HepG2 (cell line): ENCODE data around the gene MYEOV. TPM values are rescaled to one million over a fixed set of nuclear protein-coding genes. Genes with fewer than 3 reads are reported as not detected.

Experiments used
- ATAC-seq: fragments of 200-7000 bp; cut with Tn5 transposase; 3 replicates; pipeline ENCODE4 v1.9.1; 2020; ENCODE audit warnings: mild to moderate bottlenecking, moderate library complexity
- BruUV-seq: library from RNA; stranded (reverse); fragments of 400-500 nt; replicated peaks from 2 replicates; lab custom pipeline; 2021; lab: Mats Ljungman, UMichigan
- CTCF ChIA-PET: fragments of 300-600 bp; formaldehyde crosslinking; extraction: SDS; loops from one replicate; lab custom pipeline; 2021; ENCODE audit warnings: low total read pairs, inconsistent platforms, low intra/inter-chr PET ratio; lab: Yijun Ruan, JAX
- POLR2A ChIA-PET: fragments of 350-600 bp; sonication (Branson Sonifier 250); formaldehyde crosslinking; loops from one replicate; lab custom pipeline; 2020; ENCODE audit warnings: antibody characterized with exemption, inconsistent platforms; lab: Yijun Ruan, JAX
- DNase-seq: peaks from one replicate; pipeline ENCODE4 v3.0.0-alpha.2; 2015; ENCODE audit warnings: low spot score
- FAIRE-seq: peaks from 3 replicates; lab custom pipeline; 2011; peaks lifted over from hg19 to GRCh38; lab: Jason Lieb, UNC
- H2AFZ ChIP-seq: one replicate; pipeline ENCODE4 v1.6.1; 2011; ENCODE audit warnings: low read length, inconsistent platforms
- H3K27ac ChIP-seq: fragments of 300-600 bp; 3 replicates; pipeline ENCODE4 v1.8.0; 2011; ENCODE audit warnings: mixed run types, mild to moderate bottlenecking, mixed read lengths, low read length, inconsistent platforms; ENCODE audit not compliant: insufficient read depth; ENCODE audit errors: extremely low read length
- H3K27me3 ChIP-seq, 2 experiments: fragments of 200-600 bp in 1 of 2; 2 replicates in 1 of 2; 3 replicates in 1 of 2; pipeline versions ENCODE4 v1.6.0 to v1.8.0; 2011; ENCODE audit warnings: low read length in 2 of 2, mild to moderate bottlenecking in 2 of 2, moderate library complexity in 2 of 2, inconsistent platforms in 1 of 2; ENCODE audit not compliant: insufficient read depth in 2 of 2, control insufficient read depth in 1 of 2
- H3K36me3 ChIP-seq, 2 experiments: fragments of 200-600 bp in 1 of 2; replicated peaks in 1 of 2; 2 replicates in 1 of 2; 3 replicates in 1 of 2; pipeline versions ENCODE4 v1.5.1 to v1.8.0; 2011; ENCODE audit warnings: low read length in 2 of 2, inconsistent platforms in 1 of 2; ENCODE audit not compliant: insufficient read depth in 2 of 2, control insufficient read depth in 1 of 2
- H3K4me1 ChIP-seq: 2 replicates; pipeline ENCODE4 v1.5.1; 2012; ENCODE audit warnings: low read length, inconsistent platforms; ENCODE audit not compliant: insufficient read depth
- H3K4me2 ChIP-seq: 2 replicates; pipeline ENCODE4 v1.6.0; 2011; ENCODE audit warnings: low read depth, low read length, inconsistent platforms
- H3K4me3 ChIP-seq, 3 experiments: fragments of 200-600 bp in 1 of 3; sonication (generic), shearing (Covaris generic) in 1 of 3; replicated peaks in 1 of 3; 2 replicates each; pipeline ENCODE4 v1.5.1; 2011 to 2016; ENCODE audit warnings: low read length in 3 of 3, inconsistent platforms in 2 of 3, low read depth in 2 of 3, mild to moderate bottlenecking in 2 of 3, control low read depth in 1 of 3, mixed read lengths in 1 of 3; ENCODE audit not compliant: insufficient read depth in 1 of 3
- H3K79me2 ChIP-seq: one replicate; pipeline ENCODE4 v1.6.1; 2011; ENCODE audit warnings: low read length, inconsistent platforms; ENCODE audit not compliant: insufficient read depth
- H3K9ac ChIP-seq: 2 replicates; pipeline ENCODE4 v1.6.0; 2011; ENCODE audit warnings: mild to moderate bottlenecking, low read depth, low read length, inconsistent platforms; ENCODE audit not compliant: insufficient read depth
- H3K9me3 ChIP-seq: 2 replicates; pipeline ENCODE4 v1.5.1; 2012; ENCODE audit warnings: mild to moderate bottlenecking, low read length
- H4K20me1 ChIP-seq: 2 replicates; pipeline ENCODE4 v1.6.0; 2011; ENCODE audit warnings: inconsistent platforms, mild to moderate bottlenecking, low read length, moderate library complexity; ENCODE audit not compliant: insufficient read depth
- ARHGAP35 ChIP-seq: sonication (generic); formaldehyde crosslinking; IDR thresholded peaks from 2 replicates; pipeline ENCODE4 v1.9.0; 2022; ENCODE audit warnings: mild to moderate bottlenecking, inconsistent platforms, moderate library complexity, missing genetic modification reagents, borderline replicate concordance
- CBX1 ChIP-seq: IDR thresholded peaks from one replicate; pipeline ENCODE4 v1.6.1; 2016; ENCODE audit warnings: antibody characterized with exemption, low read depth
- HMG20A ChIP-seq: IDR thresholded peaks from 2 replicates; pipeline ENCODE4 v1.6.1; 2016; ENCODE audit warnings: borderline replicate concordance
- TAF1 ChIP-seq: sonication (generic); formaldehyde crosslinking; IDR thresholded peaks from 2 replicates; pipeline ENCODE4 v1.4.0; 2020; ENCODE audit warnings: missing genetic modification reagents
- THRA ChIP-seq: sonication (generic); formaldehyde crosslinking; IDR thresholded peaks from 2 replicates; pipeline ENCODE4 v1.4.0; 2020; ENCODE audit warnings: missing genetic modification reagents, borderline replicate concordance
- ZFP82 ChIP-seq: sonication (generic); formaldehyde crosslinking; IDR thresholded peaks from 2 replicates; pipeline ENCODE4 v1.5.1; 2020; ENCODE audit warnings: mild to moderate bottlenecking, missing genetic modification reagents, borderline replicate concordance
- WGBS: methylation state at CpG from one replicate; pipeline ENCODE4 v1.1.6; 2017; ENCODE audit warnings: low lambda C conversion rate; 5-methylcytosine and 5-hydroxymethylcytosine counted together
- in situ Hi-C: cut with HindIII; loops from 2 replicates; pipeline ENCODE4 v1.10.0; 2017; ENCODE audit warnings: low pct_unique_long_range_greater_than_20kb; ENCODE audit not compliant: extremely low pct_ligation_motif_present
- intact Hi-C: fragments of 100-400 bp; cut with micrococcal nuclease; formaldehyde crosslinking; loops from one replicate; pipeline ENCODE4 v1.10.0; 2022; ENCODE audit not compliant: unreplicated experiment
- polyA plus RNA-seq, 8 experiments: library from polyadenylated mRNA; depleted of rRNA in 3 of 8; stranded (reverse) in 7 of 8; unstranded in 1 of 8; fragments of >200 nt; fragmentation: Illumina TruSeq in 4 of 8; extraction: Trizol in 4 of 8; gene quantifications; 2 replicates each; pipeline versions ENCODE4 v1.2.1 to v1.2.3, GENCODE V29; 2011 to 2016; ENCODE audit warnings: low read depth in 4 of 8, missing spikeins in 1 of 8, mixed read lengths in 1 of 8; ENCODE audit not compliant: insufficient read depth in 1 of 8
- total RNA-seq, 5 experiments: library from RNA; depleted of rRNA; stranded (reverse); fragments of >200 nt; fragmentation: Illumina TruSeq; extraction: Trizol; gene quantifications; 2 replicates each; pipeline ENCODE4 v1.2.3, GENCODE V29; 2016; ENCODE audit warnings: low read depth in 1 of 5
- TF ChIP-seq, protein P1 (sequence below): sonication (generic); formaldehyde crosslinking; IDR thresholded peaks from 2 replicates; pipeline ENCODE4 v1.8.1; 2023; ENCODE audit warnings: missing genetic modification reagents, mild to moderate bottlenecking, borderline replicate concordance

MYEOV gene
- total and polyA plus RNA-seq, 2 of the 13 experiments (the other 11 are each of a cell fraction or from before 2014, with no cell fraction given), result 0.33 to 1.8 TPM

GRCh38 chr11:69307421-69307820 is 13.5 kb downstream of the MYEOV start:
- Histone ChIP-seq H3K9ac (no peak overlapping the region), H2AFZ (no peak overlapping the region), H3K27me3 (peaks cover 8 to 56% of the 10 kb centered on the region in 2 experiments; a peak in 4 of 5 replicates), H3K36me3 (no peaks in the 10 kb centered on the region), H3K79me2 (no peaks in the 10 kb centered on the region), H3K9me3 (no peaks in the 10 kb centered on the region), H3K4me2 (no peak overlapping the region), H3K4me3 (no peak overlapping the region), H4K20me1 (no peaks in the 10 kb centered on the region), H3K4me1 (peaks cover under 1% of the 10 kb centered on the region; the same call in 1 of the 2 replicates), H3K27ac (no peak overlapping the region)
- WGBS, result no CpG with 5 or more reads among the region's 6 CpGs
- TF ChIP-seq, protein P1, sequence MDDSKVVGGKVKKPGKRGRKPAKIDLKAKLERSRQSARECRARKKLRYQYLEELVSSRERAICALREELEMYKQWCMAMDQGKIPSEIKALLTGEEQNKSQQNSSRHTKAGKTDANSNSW (CRISPR knock-in tag), result no peak
- TF ChIP-seq ZFP82 (CRISPR knock-in tag) (no peak), HMG20A (CRISPR knock-in tag) (no peak), CBX1 (no peak), THRA (CRISPR knock-in tag) (no peak), TAF1 (CRISPR knock-in tag) (no peak), ARHGAP35 (CRISPR knock-in tag) (no peak)
- in situ Hi-C loops, result no loop called here
- no peak for DNase-seq
- intact Hi-C loops, result no loop called here
- ATAC-seq, result no peak
- POLR2A ChIA-PET, result no interaction called here
- FAIRE-seq, result no peak
- no TSS peak for BruUV-seq
- CTCF ChIA-PET, result no interaction called here
